ENCODE data around the gene LRRC75A. TPM values are rescaled to one million over a fixed set of nuclear protein-coding genes. Genes with fewer than 3 reads are reported as not detected.

Gene LRRC75A
- total RNA-seq, 1 experiment from 2014 or later, result 10.1 TPM

DNA sequence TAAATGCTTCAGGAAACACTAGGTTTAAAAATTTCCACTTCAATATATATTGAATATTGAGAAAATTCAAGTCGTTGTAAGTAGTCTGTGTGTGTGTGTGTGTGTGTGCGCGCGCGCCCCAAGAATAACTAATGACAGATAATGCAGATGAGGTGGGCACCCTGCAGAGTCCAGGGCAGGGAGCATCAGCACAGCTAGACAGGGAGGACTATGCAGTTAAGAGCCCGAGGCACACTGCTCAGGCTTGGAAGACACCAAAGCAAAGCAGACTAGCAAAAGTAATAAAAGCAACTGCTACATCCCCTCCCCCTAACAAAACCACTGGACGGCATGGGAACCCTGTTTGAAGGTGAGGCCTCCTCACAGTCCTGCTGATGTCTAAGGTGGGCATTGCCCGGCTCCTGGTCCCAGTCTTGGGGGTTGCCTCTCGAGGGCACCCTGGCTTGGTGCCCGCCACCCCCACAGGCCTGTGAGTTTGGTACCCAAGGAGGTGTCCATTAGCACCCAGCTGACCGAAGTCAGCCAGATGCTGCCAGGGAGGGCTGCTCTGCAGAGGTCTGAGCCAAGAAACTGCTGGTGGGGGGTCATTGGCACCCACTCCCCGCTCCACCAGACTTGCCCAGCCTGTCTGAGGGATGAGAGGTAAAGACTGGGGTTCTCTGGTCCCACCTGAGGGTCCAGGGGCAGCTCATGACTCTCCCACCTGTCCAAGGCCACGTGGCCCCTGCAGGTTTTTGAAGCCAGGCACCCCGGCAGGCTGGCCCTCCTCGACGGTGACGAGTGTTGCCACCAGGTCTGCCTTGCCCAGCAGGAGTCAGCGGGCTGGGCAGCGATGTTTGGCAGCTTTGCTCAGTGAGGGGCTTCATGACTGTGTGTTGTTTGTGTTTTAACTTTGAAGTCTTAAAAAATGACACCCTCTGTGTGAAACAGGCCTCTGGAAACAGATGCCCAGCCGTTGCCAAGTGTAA is 18.7 kb downstream of the LRRC75A start:
- TF ChIP-seq, protein P1, sequence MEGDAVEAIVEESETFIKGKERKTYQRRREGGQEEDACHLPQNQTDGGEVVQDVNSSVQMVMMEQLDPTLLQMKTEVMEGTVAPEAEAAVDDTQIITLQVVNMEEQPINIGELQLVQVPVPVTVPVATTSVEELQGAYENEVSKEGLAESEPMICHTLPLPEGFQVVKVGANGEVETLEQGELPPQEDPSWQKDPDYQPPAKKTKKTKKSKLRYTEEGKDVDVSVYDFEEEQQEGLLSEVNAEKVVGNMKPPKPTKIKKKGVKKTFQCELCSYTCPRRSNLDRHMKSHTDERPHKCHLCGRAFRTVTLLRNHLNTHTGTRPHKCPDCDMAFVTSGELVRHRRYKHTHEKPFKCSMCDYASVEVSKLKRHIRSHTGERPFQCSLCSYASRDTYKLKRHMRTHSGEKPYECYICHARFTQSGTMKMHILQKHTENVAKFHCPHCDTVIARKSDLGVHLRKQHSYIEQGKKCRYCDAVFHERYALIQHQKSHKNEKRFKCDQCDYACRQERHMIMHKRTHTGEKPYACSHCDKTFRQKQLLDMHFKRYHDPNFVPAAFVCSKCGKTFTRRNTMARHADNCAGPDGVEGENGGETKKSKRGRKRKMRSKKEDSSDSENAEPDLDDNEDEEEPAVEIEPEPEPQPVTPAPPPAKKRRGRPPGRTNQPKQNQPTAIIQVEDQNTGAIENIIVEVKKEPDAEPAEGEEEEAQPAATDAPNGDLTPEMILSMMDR (conservative IDR thresholded peaks at IDR 0.05), result no peak
- no peak overlapping the region for H3K9ac ChIP-seq (ENCODE audit: extremely low read depth, insufficient read length, low read length)
- H2AK5ac ChIP-seq (ENCODE audit: insufficient read length, low read length), result no peak overlapping the region
- Mint-ChIP-seq H3K4me3 (no peak overlapping the region), H3K27ac (no peak overlapping the region; a peak in 1 of 7 replicates), H3K4me1 (peaks cover 42 to 46% of the 10 kb centered on the region in 2 experiments), H3K9me3 (no peaks in the 10 kb centered on the region), H3K36me3 (ENCODE audit: insufficient read depth in 1 of 3, low read depth in 3 of 3) (peaks cover 3 to 5% (median 4%) of the 10 kb centered on the region in 3 experiments; a peak in 2 of 7 replicates), H3K27me3 (ENCODE audit: low read depth) (no peaks in the 10 kb centered on the region)
- H2BK12ac ChIP-seq (ENCODE audit: insufficient read length, low read depth, low read length), result no peak overlapping the region
- H3K14ac ChIP-seq (ENCODE audit: insufficient read depth, low read length), result no peak overlapping the region
- no CpG with 5 or more reads among the region's 20 CpGs for WGBS (ENCODE audit: extremely low coverage, insufficient read length, low lambda C conversion rate)
- H4K20me1 ChIP-seq (ENCODE audit: control insufficient read depth, insufficient read depth, insufficient read length), result no peaks in the 10 kb centered on the region
- H4K91ac ChIP-seq (ENCODE audit: insufficient read length, low read depth, low read length), result no peak overlapping the region
- no peak overlapping the region for H2BK120ac ChIP-seq (ENCODE audit: low read depth, low read length, poor library complexity, severe bottlenecking)
- H3K18ac ChIP-seq (ENCODE audit: insufficient read length, low read depth, low read length), result no peak overlapping the region
- no peak overlapping the region for H3K4me2 ChIP-seq (ENCODE audit: insufficient read depth, insufficient read length, low read length)
- no peak overlapping the region for H3K27ac ChIP-seq (ENCODE audit: insufficient read length, low read depth, low read length)
- H2BK5ac ChIP-seq (ENCODE audit: insufficient read length, low read length), result no peak overlapping the region
- H4K5ac ChIP-seq (ENCODE audit: insufficient read length, low read depth, low read length), result no peak overlapping the region
- H3T11ph ChIP-seq (ENCODE audit: low read length), result no peak overlapping the region
- H3K79me1 ChIP-seq (ENCODE audit: insufficient read depth, low read depth, low read length, poor library complexity, severe bottlenecking), result no peaks in the 10 kb centered on the region
- H2AFZ ChIP-seq (ENCODE audit: low read length), result no peak overlapping the region
- H3K56ac ChIP-seq (ENCODE audit: insufficient read length, low read depth, low read length), result no peak overlapping the region
- H3K23ac ChIP-seq (ENCODE audit: insufficient read length, low read depth, low read length), result no peak overlapping the region
- H3K27me3 ChIP-seq (ENCODE audit: insufficient read depth, low read length), result no peaks in the 10 kb centered on the region
- H4K8ac ChIP-seq (replicated peaks; ENCODE audit: insufficient read length, low read depth, low read length), result no peak overlapping the region
- H3K4me1 ChIP-seq (ENCODE audit: insufficient read depth, low read length), result 0 out of 2 replicates have a peak, but pooled peaks cover 5% of the 10 kb centered on the region
- no peak for DNase-seq
- no peaks in the 10 kb centered on the region for H3K23me2 ChIP-seq (ENCODE audit: insufficient read length, low read depth, low read length, poor library complexity, severe bottlenecking)
- no peak overlapping the region; the same call in 1 of the 2 replicates for H3K4ac ChIP-seq (ENCODE audit: low read depth, low read length)
- no peak overlapping the region for H2BK15ac ChIP-seq (ENCODE audit: low read depth, low read length)
- no peaks in the 10 kb centered on the region; the same call in 1 of the 2 replicates for H3K79me2 ChIP-seq (ENCODE audit: insufficient read depth, low read length)
- no peaks in the 10 kb centered on the region for H3K9me3 ChIP-seq (ENCODE audit: control insufficient read depth, low read depth, low read length)
- no peak overlapping the region for H2BK20ac ChIP-seq (ENCODE audit: low read depth, low read length, poor library complexity, severe bottlenecking)
